K562 (cell line): ENCODE data around the gene DBP. TPM values are rescaled to one million over a fixed set of nuclear protein-coding genes. Genes with fewer than 3 reads are reported as not detected.

Experiments used
- ARID3A ChIP-seq: IDR thresholded peaks from 2 replicates; pipeline ENCODE4 v1.6.1; 2012; ENCODE audit warnings: low read depth, low read length, improper control_type of control experiment, borderline replicate concordance
- COPS2 ChIP-seq: fragments of 450-650 bp; conservative IDR thresholded peaks from 2 replicates; pipeline ENCODE4 v1.6.1; 2016; ENCODE audit warnings: mild to moderate bottlenecking, moderate library complexity
- EGR1 ChIP-seq: fragments of 450-650 bp; conservative IDR thresholded peaks from 2 replicates; pipeline ENCODE4 v1.6.1; 2017; ENCODE audit warnings: mild to moderate bottlenecking
- HDAC1 ChIP-seq, 2 experiments: fragments of 450-650 bp; IDR thresholded peaks; 2 replicates each; pipeline ENCODE4 v1.6.1; 2016 to 2017; ENCODE audit warnings: inconsistent platforms in 1 of 2, mild to moderate bottlenecking in 1 of 2, moderate library complexity in 1 of 2
- HNRNPH1 ChIP-seq: fragments of 200-400 bp; formaldehyde crosslinking; optimal IDR thresholded peaks from 2 replicates; pipeline ENCODE3; 2017; ENCODE audit warnings: low read depth, mild to moderate bottlenecking, low read length, moderate library complexity
- JUND ChIP-seq, 2 experiments: IDR thresholded peaks; 2 replicates in 1 of 2; 3 replicates in 1 of 2; pipeline ENCODE4 v1.6.1; 2011; ENCODE audit warnings: borderline replicate concordance in 2 of 2, low read depth in 2 of 2, low read length in 2 of 2, improper control_type of control experiment in 1 of 2, missing biosample characterization in 1 of 2, missing genetic modification characterization in 1 of 2, missing genetic modification reagents in 1 of 2
- KDM5B ChIP-seq: fragments of 200-600 bp; sonication (generic); IDR thresholded peaks from 2 replicates; pipeline ENCODE4 v1.6.1; 2012; ENCODE audit warnings: low read depth, mild to moderate bottlenecking, moderate library complexity, low read length, control low read depth, inconsistent platforms; ENCODE audit not compliant: insufficient replicate concordance
- MAZ ChIP-seq, 2 experiments: fragments of 450-650 bp in 1 of 2; sonication (generic) in 1 of 2; formaldehyde crosslinking; IDR thresholded peaks in 1 of 2; conservative IDR thresholded peaks in 1 of 2; 2 replicates each; pipeline versions ENCODE4 v1.4.0 to v1.5.0; 2020; ENCODE audit warnings: mild to moderate bottlenecking in 1 of 2, missing genetic modification reagents in 1 of 2
- MBD2 ChIP-seq: sonication (generic); IDR thresholded peaks from 2 replicates; pipeline ENCODE4 v1.6.1; 2016; ENCODE audit warnings: low read depth, borderline replicate concordance
- MCM2 ChIP-seq: fragments of 450-650 bp; IDR thresholded peaks from 2 replicates; pipeline ENCODE4 v1.6.1; 2017; ENCODE audit warnings: low read depth, mild to moderate bottlenecking
- NUFIP1 ChIP-seq: fragments of 450-650 bp; IDR thresholded peaks from 2 replicates; pipeline ENCODE4 v1.6.1; 2018; ENCODE audit not compliant: partially characterized antibody
- PHB ChIP-seq: fragments of 250-450 bp; sonication (Bioruptor Pico); IDR thresholded peaks from 2 replicates; pipeline ENCODE4 v1.5.0; 2021
- SAP30 ChIP-seq: fragments of 200-600 bp; sonication (generic); IDR thresholded peaks from 2 replicates; pipeline ENCODE4 v1.6.1; 2012; ENCODE audit warnings: borderline replicate concordance, low read depth, mild to moderate bottlenecking, moderate library complexity, low read length, control low read depth, inconsistent platforms; ENCODE audit not compliant: insufficient read depth, poor library complexity, severe bottlenecking
- SRSF7 ChIP-seq: fragments of 200-400 bp; formaldehyde crosslinking; optimal IDR thresholded peaks from 2 replicates; pipeline ENCODE3; 2017; ENCODE audit warnings: mild to moderate bottlenecking, low read depth, low read length
- ZEB2 ChIP-seq: fragments of 450-650 bp; IDR thresholded peaks from 2 replicates; pipeline ENCODE4 v1.6.1; 2016
- ZNF184 ChIP-seq: sonication (generic); formaldehyde crosslinking; IDR thresholded peaks from 2 replicates; pipeline ENCODE4 v1.5.0; 2020; ENCODE audit warnings: missing genetic modification reagents
- ZNF311 ChIP-seq: fragments of 250-450 bp; sonication (Bioruptor Pico); IDR thresholded peaks from 2 replicates; pipeline ENCODE4 v1.4.0; 2020; ENCODE audit warnings: mild to moderate bottlenecking, moderate library complexity
- ZNF589 ChIP-seq: fragments of 200-800 bp; sonication (Bioruptor generic); IDR thresholded peaks from 2 replicates; pipeline ENCODE4 v1.6.1; 2016; ENCODE audit warnings: low read depth, missing genetic modification characterization, missing compliant biosample characterization
- polyA plus RNA-seq, 8 experiments: library from polyadenylated mRNA; depleted of rRNA in 4 of 8; stranded (reverse) in 5 of 8; unstranded in 3 of 8; fragments of >200 nt; fragmentation: Nextera tagmentation in 2 of 8; fragmentation: Illumina TruSeq in 1 of 8; extraction: Ambion mirVana in 2 of 8; extraction: Trizol in 1 of 8; gene quantifications; 2 replicates each; pipeline versions ENCODE4 v1.2.1 to v1.2.3, GENCODE V29; 2011 to 2014; ENCODE audit warnings: inconsistent platforms in 1 of 8, missing spikeins in 1 of 8
- total RNA-seq, 7 experiments: library from RNA; depleted of rRNA in 6 of 7; stranded (reverse); fragments of >200 nt in 6 of 7; fragmentation: Illumina TruSeq in 2 of 7; extraction: Trizol in 2 of 7; gene quantifications; 2 replicates each; pipeline versions ENCODE4 v1.2.1 to v1.2.3, GENCODE V29; 2011 to 2021; ENCODE audit warnings: low replicate concordance in 1 of 7
- TF ChIP-seq, protein P1 (sequence below): sonication (generic); formaldehyde crosslinking; IDR thresholded peaks from 2 replicates; pipeline ENCODE4 v1.8.0; 2023; ENCODE audit warnings: mild to moderate bottlenecking, missing genetic modification reagents
- TF ChIP-seq, protein P2 (sequence below): sonication (generic); formaldehyde crosslinking; IDR thresholded peaks from 2 replicates; pipeline ENCODE4 v1.9.0; 2022; ENCODE audit warnings: mild to moderate bottlenecking, missing genetic modification reagents

DBP gene
- total and polyA plus RNA-seq, 9 of the 15 experiments (the other 6 are each of a cell fraction or from before 2014, with no cell fraction given), result 0.25 to 5.5 (median 1.8) TPM

GRCh38 chr19:48618916-48619691 is 18.1 kb downstream of the DBP start, which contains the start of the genes RPL18 and SPHK2 (continued):
- TF ChIP-seq, protein P1, sequence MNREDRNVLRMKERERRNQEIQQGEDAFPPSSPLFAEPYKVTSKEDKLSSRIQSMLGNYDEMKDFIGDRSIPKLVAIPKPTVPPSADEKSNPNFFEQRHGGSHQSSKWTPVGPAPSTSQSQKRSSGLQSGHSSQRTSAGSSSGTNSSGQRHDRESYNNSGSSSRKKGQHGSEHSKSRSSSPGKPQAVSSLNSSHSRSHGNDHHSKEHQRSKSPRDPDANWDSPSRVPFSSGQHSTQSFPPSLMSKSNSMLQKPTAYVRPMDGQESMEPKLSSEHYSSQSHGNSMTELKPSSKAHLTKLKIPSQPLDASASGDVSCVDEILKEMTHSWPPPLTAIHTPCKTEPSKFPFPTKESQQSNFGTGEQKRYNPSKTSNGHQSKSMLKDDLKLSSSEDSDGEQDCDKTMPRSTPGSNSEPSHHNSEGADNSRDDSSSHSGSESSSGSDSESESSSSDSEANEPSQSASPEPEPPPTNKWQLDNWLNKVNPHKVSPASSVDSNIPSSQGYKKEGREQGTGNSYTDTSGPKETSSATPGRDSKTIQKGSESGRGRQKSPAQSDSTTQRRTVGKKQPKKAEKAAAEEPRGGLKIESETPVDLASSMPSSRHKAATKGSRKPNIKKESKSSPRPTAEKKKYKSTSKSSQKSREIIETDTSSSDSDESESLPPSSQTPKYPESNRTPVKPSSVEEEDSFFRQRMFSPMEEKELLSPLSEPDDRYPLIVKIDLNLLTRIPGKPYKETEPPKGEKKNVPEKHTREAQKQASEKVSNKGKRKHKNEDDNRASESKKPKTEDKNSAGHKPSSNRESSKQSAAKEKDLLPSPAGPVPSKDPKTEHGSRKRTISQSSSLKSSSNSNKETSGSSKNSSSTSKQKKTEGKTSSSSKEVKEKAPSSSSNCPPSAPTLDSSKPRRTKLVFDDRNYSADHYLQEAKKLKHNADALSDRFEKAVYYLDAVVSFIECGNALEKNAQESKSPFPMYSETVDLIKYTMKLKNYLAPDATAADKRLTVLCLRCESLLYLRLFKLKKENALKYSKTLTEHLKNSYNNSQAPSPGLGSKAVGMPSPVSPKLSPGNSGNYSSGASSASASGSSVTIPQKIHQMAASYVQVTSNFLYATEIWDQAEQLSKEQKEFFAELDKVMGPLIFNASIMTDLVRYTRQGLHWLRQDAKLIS (CRISPR knock-in tag), result peak; percentile 97
- TF ChIP-seq SAP30, result peak; percentile 56
- TF ChIP-seq ZNF184 (CRISPR knock-in tag), result no peak
- TF ChIP-seq EGR1, result peak; percentile 80
- peak; percentile 45; the same call in 1 of the 2 replicates for TF ChIP-seq ZNF589 (CRISPR knock-in tag)
- no peak for TF ChIP-seq HNRNPH1
- peak; percentile 40; the same call in 1 of the 2 replicates for TF ChIP-seq ZEB2
- TF ChIP-seq MAZ (CRISPR knock-in tag; conservative IDR thresholded peaks at IDR 0.05 in 1 of 2, IDR thresholded peaks at IDR 0.05 in 1 of 2), result peak; percentile 81 to 96
- no peak for TF ChIP-seq ZNF311 (CRISPR knock-in tag)
- TF ChIP-seq HDAC1 (IDR thresholded peaks at IDR 0.05), result peak in 1 of 2 experiments; percentile 44; a peak in 1 of 4 replicates
- peak; percentile 89; the same call in 1 of the 2 replicates for TF ChIP-seq PHB (CRISPR knock-in tag)
- TF ChIP-seq KDM5B, result peak; percentile 90
- TF ChIP-seq SRSF7, result no peak
- no peak for TF ChIP-seq COPS2
- peak; percentile 93 for TF ChIP-seq MBD2
- TF ChIP-seq, protein P2, sequence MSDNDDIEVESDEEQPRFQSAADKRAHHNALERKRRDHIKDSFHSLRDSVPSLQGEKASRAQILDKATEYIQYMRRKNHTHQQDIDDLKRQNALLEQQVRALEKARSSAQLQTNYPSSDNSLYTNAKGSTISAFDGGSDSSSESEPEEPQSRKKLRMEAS (CRISPR knock-in tag), result peak; percentile 95
- peak; percentile 79 for TF ChIP-seq JUND (IDR thresholded peaks at IDR 0.05; ENCODE audit: borderline replicate concordance, low read depth, low read length)
- peak; percentile 55; the same call in 1 of the 3 replicates for TF ChIP-seq JUND (tag; IDR thresholded peaks at IDR 0.05; ENCODE audit: borderline replicate concordance, low read depth, low read length)
- TF ChIP-seq MCM2, result no peak
- peak; percentile 60; the same call in 1 of the 2 replicates for TF ChIP-seq ARID3A
- no peak for TF ChIP-seq NUFIP1
